Hematopoietic multipotent progenitor cell treated with erythropoietin and hydrocortisone succinate and interleukin-3 and kit ligand, for 8 days (in vitro differentiated cells): ENCODE measurements around the gene FAM107B.
A peak's percentile ranks its signal among the peaks of the same experiment; 100 is the strongest.
"Not testable (repeated sequence)": the region's sequence is repeated elsewhere in the genome, so short reads cannot be mapped to it uniquely, and the experiment has no call there.

Experiments used
- DNase-seq: peaks from one replicate; pipeline ENCODE4 v3.0.0-alpha.2; 2015

The FAM107B gene

GRCh38 chr10:14728346-14728745, 46.4 kb downstream of the FAM107B start:
- no peak for DNase-seq

- no peak for DNase-seq
These were observed 46.8 kb downstream of the FAM107B start for GRCh38 chr10:14727924-14728323.

GRCh38 chr10:14727465-14727864, 47.2 kb downstream of the FAM107B start:
- DNase-seq: no peak

- DNase-seq: no peak
These were observed 49.8 kb downstream of the FAM107B start for GRCh38 chr10:14724931-14725330.

GRCh38 chr10:14723052-14723689, 51.5 kb downstream of the FAM107B start:
- DNase-seq: no peak

GRCh38 chr10:14717552-14717951, 57.1 kb downstream of the FAM107B start:
- peak; percentile 75 for DNase-seq

- DNase-seq: no peak
These were observed 61.7 kb downstream of the FAM107B start for GRCh38 chr10:14712991-14713424.

- DNase-seq: not testable (repeated sequence)
These were observed 65.4 kb downstream of the FAM107B start for GRCh38 chr10:14709344-14709743.

GRCh38 chr10:14707481-14707880, 67.2 kb downstream of the FAM107B start:
- DNase-seq: no peak

- DNase-seq: peak; percentile 9
These were observed 69.0 kb downstream of the FAM107B start for GRCh38 chr10:14705548-14706230.

- DNase-seq: no peak
These were observed 71.1 kb downstream of the FAM107B start for GRCh38 chr10:14703631-14704001.

GRCh38 chr10:14701466-14701865, 73.2 kb downstream of the FAM107B start:
- no peak for DNase-seq

- DNase-seq: no peak
These were observed 74.2 kb downstream of the FAM107B start for GRCh38 chr10:14700546-14700945.

- no peak for DNase-seq
These were observed 75.2 kb downstream of the FAM107B start for GRCh38 chr10:14699482-14699881.

GRCh38 chr10:14698829-14699170, 75.9 kb downstream of the FAM107B start:
- no peak for DNase-seq

GRCh38 chr10:14698111-14698828, 76.4 kb downstream of the FAM107B start:
- no peak for DNase-seq

GRCh38 chr10:14697281-14697680, 77.4 kb downstream of the FAM107B start:
- no peak for DNase-seq

- no peak for DNase-seq
These were observed 77.9 kb downstream of the FAM107B start for GRCh38 chr10:14696821-14697220.

GRCh38 chr10:14695847-14696480, 78.7 kb downstream of the FAM107B start:
- DNase-seq: no peak

- DNase-seq: no peak
These were observed 80.8 kb downstream of the FAM107B start for GRCh38 chr10:14693891-14694290.

- no peak for DNase-seq
These were observed 82.2 kb downstream of the FAM107B start for GRCh38 chr10:14692344-14693076.

GRCh38 chr10:14691359-14691758, 83.3 kb downstream of the FAM107B start:
- no peak for DNase-seq

- DNase-seq: no peak
These were observed 86.1 kb downstream of the FAM107B start for GRCh38 chr10:14688606-14689005.
